Stimulated activated CD4-positive, alpha-beta T cell treated with anti-CD3 and anti-CD28 coated beads, Interleukin-4, amount 100 ng/mL, for 4 hours (primary cell): ENCODE results near the gene MSX1.
"Not testable (repeated sequence)": the region's sequence is repeated elsewhere in the genome, so short reads cannot be mapped to it uniquely, and the experiment has no call there.

Source experiments
- DNase-seq, 2 experiments: peaks; one replicate each; pipeline ENCODE4 v3.0.0-alpha.2; 2020

MSX1 gene

DNA sequence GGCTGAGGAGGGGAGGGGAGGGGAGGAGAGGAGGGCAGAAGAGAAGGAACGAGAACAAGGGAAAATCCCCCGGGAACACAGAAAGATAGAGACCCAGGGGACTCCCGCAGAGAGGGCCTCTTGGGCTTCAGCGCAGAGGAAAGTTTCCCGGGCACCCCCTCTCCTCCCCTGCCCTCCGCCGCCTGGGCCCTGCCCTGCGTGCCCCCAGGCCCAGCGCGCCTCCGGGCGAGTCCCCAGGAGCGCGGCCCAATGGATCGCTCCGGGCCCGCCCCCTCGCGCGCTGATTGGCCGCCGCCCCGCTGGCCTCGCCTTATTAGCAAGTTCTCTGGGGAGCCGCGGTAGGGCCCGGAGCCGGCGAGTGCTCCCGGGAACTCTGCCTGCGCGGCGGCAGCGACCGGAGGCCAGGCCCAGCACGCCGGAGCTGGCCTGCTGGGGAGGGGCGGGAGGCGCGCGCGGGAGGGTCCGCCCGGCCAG lies at the start of gene MSX1:
MSX1 (plus strand) TSS at position 341 of the 474 bp plus-strand sequence. CDS start 235 bp downstream, outside the sequence.
- DNase-seq = peak; percentile 24 to 52

DNA sequence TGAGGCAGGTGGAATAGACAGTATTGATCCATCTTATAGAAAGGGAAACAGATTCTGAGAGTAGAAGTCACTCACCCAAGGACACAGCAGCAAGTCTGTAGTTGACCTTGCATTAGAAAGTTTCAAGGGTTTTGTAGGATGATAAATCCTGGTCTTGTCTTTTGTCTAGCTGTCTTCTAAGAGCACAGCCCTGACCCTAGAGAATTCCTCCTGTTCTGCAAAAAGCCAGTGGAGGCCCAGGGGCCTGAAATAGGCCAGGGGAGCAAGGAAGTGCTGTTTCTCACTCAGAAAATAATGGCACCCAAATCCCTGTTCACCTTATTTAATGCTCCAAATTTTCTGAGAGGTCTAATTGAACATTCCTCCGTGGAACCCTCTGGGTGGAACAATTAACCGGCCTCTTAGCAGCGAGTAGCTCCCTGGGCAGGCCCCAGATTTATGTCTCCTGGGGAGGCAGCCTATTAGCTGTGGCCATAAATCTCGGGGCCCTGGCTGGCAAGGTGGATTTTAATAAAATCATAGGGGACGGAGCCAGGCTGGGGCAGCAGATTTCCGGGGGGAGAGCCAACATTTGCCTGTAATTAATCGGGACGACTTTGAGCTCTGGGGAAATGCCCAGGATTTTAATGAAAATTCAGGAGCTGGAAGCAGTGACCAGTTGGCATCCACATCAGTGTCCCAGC lies 49.2 kb upstream of the MSX1 start:
- DNase-seq = no peak

DNA sequence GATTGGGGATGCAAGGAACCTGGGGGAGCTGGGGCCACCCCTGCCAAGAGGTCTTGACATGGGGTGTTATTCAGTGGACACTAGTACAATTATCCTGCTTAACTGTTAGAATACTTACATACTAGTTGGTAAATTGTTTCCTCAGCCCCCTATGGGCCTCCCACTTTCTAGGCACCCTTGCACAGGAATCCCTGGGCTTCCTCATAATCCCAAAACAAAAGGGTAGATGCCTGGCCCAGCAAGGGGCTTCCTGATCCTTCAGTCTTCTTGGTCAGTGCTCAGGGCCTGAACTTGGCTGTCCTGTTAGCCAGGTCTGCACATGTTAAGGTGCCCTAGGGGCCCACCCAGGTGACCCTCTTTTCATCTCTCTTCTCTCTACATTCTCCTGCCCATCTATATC lies 48.7 kb upstream of the MSX1 start:
- DNase-seq = no peak

DNA sequence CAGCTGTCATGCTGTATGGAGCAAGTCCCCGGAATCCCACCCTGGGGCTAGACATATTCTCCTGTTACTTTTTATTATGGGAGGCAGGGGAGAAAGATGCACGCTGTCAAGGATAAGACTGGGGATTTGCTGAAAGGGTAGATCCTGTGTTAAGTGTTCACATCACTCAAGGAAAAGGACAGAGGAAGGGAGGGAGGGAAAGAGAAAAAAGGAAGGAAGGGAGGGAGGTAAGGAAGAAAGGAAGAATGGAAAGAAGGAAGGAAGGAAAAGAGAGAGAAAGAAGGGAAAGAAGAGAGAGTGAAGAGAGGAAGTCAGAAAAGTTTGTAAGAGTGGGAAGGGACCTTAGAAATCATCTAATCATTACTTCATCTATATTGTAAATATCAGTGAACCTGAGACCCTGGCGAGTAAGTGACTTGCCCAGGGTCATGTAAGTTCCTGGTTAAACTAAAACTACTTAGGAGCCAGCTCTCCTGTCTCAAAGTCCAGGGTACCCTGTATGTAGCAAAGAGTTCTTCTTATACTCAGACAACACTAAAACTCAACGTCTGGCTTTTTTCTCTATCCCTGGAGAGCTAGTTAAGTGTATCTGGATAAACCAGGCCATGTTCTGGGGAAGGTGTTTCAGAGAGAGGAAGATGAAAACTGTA lies 47.2 kb upstream of the MSX1 start:
- no peak for DNase-seq

DNA sequence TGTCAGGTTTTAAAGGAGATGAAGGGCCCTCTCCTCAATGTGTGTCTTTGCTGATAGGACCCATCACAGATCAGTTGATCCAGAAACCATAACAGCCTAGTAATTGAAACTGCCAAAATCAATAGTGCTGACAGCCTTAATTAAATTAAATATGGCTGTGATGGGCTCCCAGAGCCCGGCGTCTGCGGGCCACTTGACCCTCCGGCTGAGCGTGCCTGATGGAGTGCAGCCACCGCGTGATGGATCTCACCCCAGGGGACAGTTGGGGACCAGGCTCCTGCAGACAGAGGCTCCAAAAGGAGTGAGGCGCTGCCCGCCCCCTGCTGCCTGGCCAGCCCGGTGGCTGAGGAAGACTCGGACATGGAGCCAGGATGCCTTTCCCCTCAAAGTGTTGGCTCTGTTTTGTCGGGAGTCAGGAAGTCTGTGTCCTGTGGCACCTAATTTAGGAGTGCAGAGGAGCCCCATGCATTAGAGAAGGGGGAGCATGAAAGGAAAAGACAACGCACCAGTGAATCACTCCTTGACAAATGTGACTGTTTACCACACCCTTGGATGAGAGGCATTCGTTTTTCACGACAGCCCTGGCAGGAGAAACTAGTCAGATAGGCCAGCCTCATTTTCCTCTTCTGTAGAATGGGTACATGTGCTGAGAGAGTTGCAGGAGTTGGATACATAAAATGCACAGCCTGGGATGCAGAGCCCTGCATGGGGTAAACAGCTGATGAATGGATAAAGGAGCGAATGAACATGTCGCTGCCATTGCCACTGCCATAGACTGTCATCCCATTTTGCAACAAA lies 40.9 kb upstream of the MSX1 start:
- DNase-seq = no peak

DNA sequence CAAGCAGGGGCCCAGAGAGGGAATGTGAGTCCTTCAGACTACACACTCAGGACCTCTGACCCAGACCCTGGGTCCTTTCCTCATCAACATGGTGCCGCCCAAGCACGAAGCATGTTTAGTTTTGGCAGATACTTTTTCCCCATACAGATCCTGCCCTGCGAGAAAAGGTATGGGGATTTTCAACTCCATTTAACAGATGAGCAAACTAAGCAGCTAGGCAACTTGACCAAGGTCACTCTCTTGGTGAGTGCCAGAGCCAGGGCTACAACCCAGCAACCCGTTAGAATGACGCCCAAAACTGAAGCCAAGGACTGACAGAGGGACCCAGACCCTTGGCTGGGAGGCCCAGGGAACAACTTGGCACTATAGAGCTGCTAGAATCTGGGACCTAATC lies 40.3 kb upstream of the MSX1 start:
- DNase-seq = no peak

DNA sequence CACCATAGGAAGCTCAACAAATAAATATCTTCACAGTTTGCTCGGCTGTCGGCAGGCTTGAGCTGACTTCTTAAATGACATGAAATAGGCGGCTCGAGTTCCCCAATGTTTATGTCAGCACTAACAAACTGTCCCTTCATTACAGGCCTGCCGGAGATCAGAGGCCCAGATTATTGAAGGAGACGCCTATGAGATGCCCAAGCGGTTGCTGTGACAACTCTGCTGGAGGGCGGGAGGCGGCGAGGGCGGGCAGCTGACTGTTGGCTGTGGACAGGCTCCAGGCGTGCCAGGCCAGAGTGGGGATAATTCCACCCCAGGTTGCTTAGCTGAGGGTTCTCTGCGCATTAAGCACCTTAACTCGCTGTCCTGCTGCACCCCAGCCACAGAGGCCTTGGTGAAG lies 39.2 kb upstream of the MSX1 start:
- DNase-seq = no peak

DNA sequence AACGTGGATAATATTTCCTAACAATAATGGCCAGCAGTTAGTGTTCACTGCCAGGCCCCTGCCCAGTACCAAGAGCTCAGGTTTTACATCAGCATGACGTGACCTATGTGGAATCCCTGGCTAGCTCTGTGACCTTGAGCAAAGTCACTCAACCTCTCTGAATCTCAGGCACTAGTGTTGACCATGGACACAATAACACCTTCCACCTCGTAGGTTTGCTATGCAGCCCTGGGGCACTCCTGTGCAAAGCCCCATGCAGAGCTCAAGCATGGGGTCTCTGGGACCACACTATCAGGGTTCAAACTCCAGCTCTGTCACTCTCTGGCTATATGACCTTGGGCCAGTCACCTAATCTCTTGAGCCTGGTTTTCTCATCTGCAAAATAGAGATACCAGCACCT lies 38.7 kb upstream of the MSX1 start:
- DNase-seq = no peak

DNA sequence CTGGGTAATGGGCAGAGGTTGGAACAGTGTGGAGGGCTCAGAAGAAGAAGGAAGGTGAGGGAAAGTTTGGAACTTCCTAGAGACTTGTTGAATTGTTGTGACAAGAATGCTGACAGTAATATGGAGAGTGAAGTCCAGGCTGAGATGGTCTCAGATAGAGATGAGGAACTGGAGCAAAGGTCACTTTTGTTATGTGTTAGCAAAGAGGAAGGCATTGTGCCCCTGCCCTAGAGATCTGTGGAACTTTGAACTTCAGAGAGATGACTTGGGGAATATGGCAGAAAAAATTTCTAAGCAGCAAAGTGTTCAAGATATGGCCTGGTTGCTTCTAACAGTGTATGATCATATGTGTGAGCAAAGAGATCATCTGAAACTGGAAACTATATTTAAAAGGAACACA lies 37.9 kb upstream of the MSX1 start:
- DNase-seq = no peak

DNA sequence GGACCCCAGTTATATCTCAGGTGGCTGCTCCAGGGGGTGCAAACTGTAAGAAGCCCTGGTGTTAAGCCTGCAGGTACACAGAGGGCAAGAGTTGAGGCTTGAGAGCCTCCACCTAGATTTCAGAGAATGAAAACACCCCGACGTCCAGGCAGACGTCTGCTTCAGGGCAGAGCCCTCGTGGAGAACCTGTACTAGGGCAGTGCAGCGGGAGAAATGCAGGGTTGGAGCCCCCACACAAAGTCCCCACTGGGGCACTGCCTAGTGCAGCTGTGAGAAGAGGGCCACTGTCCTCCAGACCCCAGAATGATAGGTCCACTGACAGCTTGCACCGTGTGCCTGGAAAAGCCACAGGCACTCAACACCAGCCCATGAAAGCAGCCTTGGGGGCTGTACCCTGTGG lies 37.2 kb upstream of the MSX1 start:
- DNase-seq = not testable (repeated sequence)

DNA sequence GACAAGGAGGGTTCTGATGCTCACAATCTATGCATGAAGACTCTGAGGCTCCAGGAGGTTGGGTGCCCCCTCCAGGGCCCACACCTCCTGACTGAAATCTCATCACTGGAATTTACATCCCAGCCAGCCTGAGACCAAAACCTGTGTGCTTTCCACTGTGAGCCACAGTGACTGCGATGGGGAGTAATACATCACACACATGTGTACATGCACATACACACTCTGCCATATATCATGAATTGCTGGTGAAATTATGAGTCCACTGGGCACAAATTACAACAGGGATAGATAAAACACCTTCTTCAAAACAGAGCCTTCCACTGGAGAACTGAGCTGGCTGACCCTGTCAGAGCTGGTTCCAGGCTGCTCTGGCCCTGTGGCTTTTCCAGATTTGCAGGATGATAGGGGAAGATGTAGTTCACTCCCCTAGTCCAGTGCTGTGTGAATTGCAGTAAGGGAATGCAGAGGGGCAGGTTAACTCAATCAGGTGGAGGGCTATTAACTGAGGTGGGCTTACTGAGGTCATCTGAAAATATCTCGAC lies 35.8 kb upstream of the MSX1 start:
- DNase-seq = no peak

DNA sequence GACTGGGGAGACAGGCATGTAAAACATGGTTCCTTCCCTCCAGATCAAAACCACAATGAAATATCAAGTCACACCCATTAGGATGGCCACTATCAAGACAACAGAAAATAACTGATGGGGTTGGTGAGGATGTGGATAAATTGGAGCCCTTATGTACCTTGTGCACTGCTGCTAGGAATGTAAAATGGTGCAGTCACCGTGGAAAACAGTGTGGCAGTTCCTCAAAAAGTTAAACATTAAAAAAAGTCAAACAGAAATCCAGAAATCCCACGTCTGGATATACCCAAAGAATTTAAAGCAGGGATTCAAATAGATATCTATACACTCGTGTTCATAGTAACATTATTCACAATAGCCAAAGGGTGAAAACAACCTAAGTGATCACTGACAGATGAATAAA lies 35.2 kb upstream of the MSX1 start:
- no peak for DNase-seq

DNA sequence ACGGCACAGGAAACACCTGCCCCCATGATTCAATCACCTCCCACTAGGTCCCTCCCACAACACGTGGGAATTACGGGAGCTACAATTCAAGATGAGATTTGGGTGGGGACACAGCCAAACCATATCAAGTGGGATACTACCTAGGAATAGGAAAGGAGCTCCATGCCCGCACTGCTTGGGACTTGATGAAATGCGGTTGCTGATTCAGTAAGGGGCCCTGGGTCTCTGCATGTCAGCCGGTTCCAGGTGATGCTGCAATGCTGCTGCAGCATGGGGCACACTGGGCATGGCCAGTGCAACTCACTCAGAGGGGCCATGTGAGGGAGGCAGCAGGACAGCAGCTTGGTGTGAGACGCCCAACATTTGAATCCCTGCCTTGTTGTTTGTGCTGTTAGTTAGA lies 34.0 kb upstream of the MSX1 start:
- DNase-seq = no peak

DNA sequence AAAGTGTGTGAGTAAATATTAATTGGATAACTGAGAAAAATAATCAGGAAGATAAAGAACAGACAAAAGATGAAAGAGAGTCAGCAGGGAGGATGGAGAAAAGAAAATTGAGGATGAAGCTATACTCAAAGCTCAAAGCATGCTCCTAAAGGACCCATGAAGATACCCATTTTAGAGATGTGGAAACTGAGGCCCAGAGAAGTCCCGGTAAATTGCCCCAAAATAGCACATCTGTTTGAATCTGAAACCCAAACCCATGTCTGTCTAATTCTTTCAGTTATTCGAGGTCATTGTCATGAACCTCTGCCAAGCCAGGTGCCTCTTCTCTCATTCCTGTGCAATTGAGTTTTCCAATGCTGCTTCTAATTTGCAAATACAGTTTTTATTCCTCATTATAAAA lies 29.6 kb upstream of the MSX1 start:
- DNase-seq = no peak

DNA sequence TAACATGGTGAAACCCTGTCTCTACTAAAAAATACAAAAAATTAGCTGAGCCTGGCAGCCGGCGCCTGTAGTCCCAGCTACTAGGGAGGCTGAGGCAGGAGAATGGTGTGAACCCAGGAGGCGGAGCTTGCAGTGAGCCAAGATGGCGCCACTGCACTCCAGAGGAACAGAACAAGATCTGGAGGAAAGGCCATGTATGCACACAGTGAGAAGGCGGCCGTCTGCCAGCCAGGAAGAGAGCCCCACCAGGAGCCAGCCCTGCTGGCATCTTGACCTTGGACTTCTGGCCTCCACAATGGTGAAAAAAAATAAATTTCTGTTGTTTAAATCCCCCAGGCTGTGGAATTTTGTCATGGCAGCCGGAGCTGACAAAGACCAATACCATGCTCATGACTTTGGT lies 28.2 kb upstream of the MSX1 start:
- DNase-seq = no peak

DNA sequence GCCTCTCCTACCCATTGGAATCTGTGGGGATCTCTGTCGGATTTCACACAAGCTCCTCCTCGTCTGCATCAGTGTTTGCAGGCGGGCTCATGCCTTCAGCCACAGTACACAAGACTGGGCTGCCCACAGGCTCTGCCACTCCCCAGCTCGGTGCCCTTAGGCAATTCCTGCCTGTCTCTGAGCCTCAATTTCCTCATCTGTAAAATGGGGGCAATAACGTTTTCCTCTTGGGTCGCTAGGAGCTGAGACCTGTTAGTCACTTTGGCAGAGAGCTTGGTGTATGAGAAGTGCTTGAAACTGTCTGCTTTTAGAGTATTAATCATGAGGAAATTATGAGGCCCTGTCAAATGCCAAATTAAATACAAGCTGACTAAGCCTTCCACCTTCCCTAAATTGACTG lies 27.6 kb upstream of the MSX1 start:
- no peak for DNase-seq

DNA sequence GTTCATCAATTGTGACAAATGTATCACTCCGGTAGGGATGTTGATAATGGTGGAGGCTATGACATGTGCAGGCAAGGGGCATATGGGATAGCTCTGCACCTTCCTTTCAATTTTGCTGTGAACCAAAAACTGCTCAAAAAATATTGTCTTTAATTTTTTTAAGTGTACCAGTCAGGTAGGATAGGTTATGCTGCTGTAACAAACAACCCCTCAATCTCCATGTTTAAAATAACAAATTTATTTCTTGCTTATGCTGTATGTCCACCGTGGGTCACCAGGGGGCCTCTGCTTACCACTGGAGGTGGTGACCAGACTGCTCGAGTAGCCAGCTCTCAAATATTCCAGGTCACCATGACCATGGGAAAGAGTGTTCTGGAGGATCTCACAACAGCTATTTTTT lies 23.4 kb upstream of the MSX1 start:
- no peak for DNase-seq

DNA sequence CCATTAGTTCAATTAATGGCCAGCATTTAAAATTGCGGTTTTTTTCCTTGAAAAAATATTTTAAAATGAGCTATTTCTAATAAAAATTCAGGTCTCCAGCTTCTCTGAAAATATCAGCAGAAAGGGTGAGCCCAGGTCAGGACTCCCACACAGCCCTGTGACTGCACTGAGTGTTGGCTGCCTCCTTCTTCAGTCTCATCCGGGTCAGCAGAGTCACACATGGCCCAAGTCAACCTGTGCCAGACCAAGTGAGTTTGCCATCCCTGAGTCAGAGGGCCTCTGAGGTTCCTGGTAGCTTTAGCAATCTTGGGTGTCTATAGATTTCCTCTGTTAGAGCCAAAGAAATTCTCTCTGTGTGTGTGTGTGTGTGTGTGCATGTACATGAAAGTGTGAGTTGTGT lies 22.1 kb upstream of the MSX1 start:
- no peak for DNase-seq

DNA sequence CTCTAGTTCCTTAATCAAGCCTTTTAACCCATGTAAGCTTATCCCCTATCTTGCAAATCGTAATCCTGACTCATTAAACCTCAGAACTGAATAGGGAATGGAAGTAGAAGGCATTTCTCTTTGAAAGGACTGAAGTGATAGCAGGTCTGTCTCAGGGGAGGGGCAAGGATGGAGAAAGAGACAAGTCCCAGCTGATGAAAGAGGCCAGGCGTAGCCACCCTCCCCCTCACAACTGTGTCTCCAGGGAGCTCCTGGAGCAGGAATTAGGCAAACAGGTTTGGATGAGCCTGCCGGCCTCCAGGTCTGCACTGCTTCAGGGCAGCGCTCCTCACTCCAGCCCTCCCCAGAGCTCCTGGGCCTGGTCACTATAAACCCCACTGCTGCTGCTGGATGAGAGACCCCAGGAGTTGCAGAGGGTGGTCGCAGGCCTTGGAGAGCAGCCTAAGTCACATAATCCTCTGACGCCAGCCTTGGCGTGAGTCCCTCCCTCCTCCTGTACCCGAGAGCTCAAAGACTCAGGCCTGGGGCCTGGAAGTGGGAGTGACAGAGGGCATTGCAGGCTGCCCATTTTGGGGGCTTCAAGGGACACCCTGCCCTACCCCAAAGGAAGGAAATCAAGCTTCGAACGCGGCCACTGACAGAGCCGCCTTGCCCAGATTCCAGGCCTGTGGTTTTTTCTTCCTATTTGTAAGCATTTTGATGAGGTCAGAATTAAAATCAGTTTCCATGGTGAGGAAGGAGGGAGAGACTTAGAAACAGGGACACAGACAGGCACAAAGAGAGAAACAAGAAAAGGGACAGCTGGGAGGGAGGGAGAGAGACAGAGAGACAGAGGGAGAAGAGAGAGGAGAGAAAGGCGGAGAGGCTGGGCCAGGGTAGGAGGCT lies 21.2 kb upstream of the MSX1 start:
- DNase-seq = no peak

DNA sequence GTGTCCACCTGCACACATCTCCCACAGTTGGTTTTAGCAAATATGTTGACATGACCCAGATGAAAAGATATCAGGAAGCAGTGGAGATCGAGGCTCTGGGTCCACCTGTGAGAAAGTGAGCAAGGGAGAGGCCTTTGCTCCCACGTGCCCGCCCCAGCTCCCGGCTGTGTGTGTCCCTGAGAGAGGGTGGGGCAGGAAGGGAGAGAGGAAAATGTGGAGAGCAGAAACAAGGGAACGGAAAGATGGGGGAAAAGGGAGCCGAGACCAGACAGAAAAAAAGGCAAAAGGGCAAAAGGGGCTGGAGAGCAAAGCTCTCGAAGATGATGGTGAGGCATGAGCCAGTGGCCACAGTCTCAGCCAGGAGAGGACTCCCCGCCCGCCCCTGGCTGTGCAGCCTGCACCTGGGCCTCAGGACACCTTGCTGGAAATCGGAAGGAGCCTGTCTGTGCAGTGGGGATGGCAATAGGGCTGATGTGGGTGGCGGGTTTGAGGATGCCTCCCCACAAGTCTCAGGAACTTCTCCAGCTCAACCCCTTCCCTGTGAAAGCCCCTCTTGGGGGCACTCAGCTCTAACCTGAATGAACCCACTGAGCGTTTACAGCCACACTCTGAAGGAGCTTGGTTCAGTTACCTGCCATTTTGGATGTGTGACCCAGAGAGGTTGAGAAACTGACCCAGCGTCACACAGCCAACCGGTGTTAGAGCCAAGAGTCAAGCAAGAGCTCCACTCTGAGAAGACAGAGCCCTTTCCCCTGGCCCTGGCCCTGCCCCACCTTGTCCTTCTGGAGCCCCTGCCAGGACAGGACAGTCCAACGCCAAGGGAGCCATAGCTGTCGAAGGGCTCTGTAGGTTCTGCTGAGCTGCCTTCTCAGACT lies 20.3 kb upstream of the MSX1 start:
- DNase-seq = no peak

DNA sequence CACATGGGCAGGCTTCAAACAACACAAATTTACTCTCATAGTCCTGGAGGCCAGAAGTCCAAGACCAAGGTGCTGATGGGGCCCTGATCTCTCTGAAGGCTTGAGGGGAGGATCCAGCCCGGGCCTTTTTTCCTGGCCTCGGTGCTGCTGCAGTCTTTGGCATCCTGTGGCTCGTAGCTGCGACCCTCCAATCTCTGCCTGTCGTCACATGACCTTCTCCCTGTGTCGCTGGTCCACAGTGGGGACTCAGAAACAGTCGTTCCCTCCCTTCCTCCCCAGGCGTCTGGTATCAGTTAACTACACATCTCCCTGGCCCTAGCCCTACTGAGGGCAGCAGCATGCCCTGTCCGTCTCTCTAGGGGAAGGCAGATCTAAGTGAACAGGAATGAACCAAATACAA lies 19.1 kb upstream of the MSX1 start:
- no peak for DNase-seq

DNA sequence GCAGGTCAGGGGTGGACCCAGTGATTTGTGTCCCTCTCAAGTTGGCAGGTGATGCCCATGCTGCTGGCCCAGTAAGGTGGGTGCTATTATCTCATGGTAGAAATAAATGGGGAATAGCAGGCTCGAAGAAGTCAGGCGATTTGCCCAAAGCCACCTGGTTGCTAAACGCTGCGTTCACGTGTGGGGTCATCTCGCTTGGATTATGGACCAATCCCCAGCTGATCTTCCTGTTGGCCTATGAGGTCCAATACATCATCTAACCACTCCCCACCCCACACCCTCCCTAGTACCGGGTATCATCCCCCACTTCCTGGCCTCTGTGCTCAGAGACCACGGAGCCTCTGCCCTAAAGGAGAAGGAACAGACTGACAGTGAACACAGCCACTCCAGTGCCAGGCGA lies 18.3 kb upstream of the MSX1 start:
- no peak for DNase-seq
